ENCODE results near the gene SLCO3A1.

SLCO3A1 gene

DNA sequence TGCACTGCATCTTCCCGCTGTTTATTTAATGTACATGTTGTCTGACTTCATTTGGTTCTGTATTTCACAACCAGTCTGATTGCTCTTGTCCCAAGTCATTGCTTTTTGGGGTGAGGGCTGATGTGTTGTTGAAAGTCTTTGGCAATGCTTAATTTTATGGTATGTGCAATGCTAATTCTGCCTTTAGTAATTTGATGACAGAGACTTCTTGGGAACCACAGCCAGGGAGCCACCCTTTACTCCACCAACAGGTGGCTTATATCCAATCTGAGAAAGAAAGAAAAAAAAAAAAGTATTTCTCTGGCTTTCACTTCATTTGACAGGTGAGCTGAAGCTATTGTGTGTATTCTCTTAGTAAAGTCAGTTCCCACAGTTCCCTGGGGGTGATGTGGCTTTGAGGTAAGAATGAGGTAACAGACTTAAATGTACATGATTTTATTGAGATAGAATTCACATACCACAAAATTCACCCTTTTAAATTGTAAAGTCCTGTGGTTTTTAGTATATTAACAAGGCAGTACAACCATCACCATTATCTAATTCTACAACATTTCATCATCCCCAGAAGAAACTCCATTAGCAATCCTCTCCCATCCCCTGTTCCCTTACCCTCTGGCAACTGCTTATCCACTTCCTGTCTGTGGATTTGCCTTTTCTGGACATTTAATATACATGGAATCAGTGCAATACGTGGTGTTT, 97.3 kb downstream of the SLCO3A1 start:
- Histone ChIP-seq H3K27ac (ENCODE audit: low read length) (no peak overlapping the region), H2AFZ (ENCODE audit: low read depth, low read length) (no peak overlapping the region), H3K4me2 (ENCODE audit: low read length) (no peak overlapping the region), H3K9me3 (ENCODE audit: insufficient read depth, low read length) (no peaks in the 10 kb centered on the region), H3K79me2 (ENCODE audit: low read length) (no peaks in the 10 kb centered on the region), H3K36me3 (replicated peaks; ENCODE audit: low read depth, low read length) (no peaks in the 10 kb centered on the region), H3K4me3 (ENCODE audit: low read length) (no peak overlapping the region), H3K27me3 (ENCODE audit: low read depth, low read length) (peaks cover 13% of the 10 kb centered on the region), H3K4me1 (ENCODE audit: low read length) (no peaks in the 10 kb centered on the region), H4K20me1 (ENCODE audit: insufficient read depth, low read length) (no peaks in the 10 kb centered on the region), H3K9ac (ENCODE audit: low read length) (no peak overlapping the region)
- TF ChIP-seq, protein P1, sequence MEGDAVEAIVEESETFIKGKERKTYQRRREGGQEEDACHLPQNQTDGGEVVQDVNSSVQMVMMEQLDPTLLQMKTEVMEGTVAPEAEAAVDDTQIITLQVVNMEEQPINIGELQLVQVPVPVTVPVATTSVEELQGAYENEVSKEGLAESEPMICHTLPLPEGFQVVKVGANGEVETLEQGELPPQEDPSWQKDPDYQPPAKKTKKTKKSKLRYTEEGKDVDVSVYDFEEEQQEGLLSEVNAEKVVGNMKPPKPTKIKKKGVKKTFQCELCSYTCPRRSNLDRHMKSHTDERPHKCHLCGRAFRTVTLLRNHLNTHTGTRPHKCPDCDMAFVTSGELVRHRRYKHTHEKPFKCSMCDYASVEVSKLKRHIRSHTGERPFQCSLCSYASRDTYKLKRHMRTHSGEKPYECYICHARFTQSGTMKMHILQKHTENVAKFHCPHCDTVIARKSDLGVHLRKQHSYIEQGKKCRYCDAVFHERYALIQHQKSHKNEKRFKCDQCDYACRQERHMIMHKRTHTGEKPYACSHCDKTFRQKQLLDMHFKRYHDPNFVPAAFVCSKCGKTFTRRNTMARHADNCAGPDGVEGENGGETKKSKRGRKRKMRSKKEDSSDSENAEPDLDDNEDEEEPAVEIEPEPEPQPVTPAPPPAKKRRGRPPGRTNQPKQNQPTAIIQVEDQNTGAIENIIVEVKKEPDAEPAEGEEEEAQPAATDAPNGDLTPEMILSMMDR (IDR thresholded peaks at IDR 0.05; ENCODE audit: low read depth, low read length) = no peak
- TF ChIP-seq EZH2phosphoT487 (IDR thresholded peaks at IDR 0.05; ENCODE audit: low read depth) = no peak

DNA sequence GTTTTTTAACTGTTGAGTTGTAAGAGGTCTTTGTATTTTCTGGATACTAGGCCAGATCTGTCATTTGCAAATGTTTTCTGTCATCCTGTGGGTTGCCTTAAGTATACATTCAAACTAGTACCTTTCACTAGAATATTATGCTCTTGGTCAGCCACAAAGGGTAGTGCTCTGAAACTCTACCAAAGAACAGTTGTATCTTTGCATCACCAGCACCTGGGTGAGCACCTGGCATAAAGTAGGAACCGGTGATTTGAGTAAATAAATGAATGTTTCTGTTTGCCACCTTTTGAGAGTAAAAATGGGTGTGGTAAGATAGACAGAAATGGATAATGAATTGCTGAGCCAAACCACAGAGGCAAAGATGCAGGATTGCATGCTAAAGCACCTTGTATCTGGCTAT, 98.7 kb downstream of the SLCO3A1 start:
- no peaks in the 10 kb centered on the region for H3K79me2 ChIP-seq (ENCODE audit: low read length)
- H3K9ac ChIP-seq (ENCODE audit: low read length) = no peak overlapping the region
- peaks cover 13% of the 10 kb centered on the region for H3K27me3 ChIP-seq (ENCODE audit: low read depth, low read length)
- no peaks in the 10 kb centered on the region for H3K4me1 ChIP-seq (ENCODE audit: low read length)
- no peaks in the 10 kb centered on the region for H4K20me1 ChIP-seq (ENCODE audit: insufficient read depth, low read length)
- H3K36me3 ChIP-seq (replicated peaks; ENCODE audit: low read depth, low read length) = no peaks in the 10 kb centered on the region
- H3K4me2 ChIP-seq (ENCODE audit: low read length) = no peak overlapping the region
- no peak overlapping the region for H3K4me3 ChIP-seq (ENCODE audit: low read length)
- no peak overlapping the region for H2AFZ ChIP-seq (ENCODE audit: low read depth, low read length)
- no peak overlapping the region for H3K27ac ChIP-seq (ENCODE audit: low read length)
- H3K9me3 ChIP-seq (ENCODE audit: insufficient read depth, low read length) = no peaks in the 10 kb centered on the region
- TF ChIP-seq, protein P1 (IDR thresholded peaks at IDR 0.05; ENCODE audit: low read depth, low read length) = no peak
- no peak for TF ChIP-seq EZH2phosphoT487 (IDR thresholded peaks at IDR 0.05; ENCODE audit: low read depth)

DNA sequence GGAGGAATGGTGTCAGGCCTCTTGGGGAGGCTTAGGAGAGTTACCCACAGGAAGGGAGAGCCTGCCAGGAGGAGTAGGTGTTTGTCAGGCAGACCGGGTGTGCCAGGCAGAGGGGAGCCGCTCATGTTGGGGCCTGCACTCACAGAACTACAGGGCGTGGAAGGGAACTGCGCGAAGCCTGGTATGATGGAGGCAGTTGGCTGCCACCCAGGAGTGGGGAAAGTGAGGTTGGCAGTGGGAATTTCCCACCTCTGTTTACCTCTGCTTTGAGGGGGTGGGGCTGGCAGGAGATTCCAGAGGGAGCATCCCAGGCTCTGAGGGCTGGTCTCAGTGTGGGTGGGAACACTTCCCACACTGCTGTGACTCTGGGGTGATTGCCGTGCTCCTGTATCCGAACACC, 99.9 kb downstream of the SLCO3A1 start:
- no peak for TF ChIP-seq EZH2phosphoT487 (IDR thresholded peaks at IDR 0.05; ENCODE audit: low read depth)
- TF ChIP-seq, protein P1 (IDR thresholded peaks at IDR 0.05; ENCODE audit: low read depth, low read length) = no peak
- Histone ChIP-seq H3K27me3 (ENCODE audit: low read depth, low read length) (0 out of 2 replicates have a peak, but pooled peaks cover 4% of the 10 kb centered on the region), H3K4me2 (ENCODE audit: low read length) (no peak overlapping the region), H2AFZ (ENCODE audit: low read depth, low read length) (no peak overlapping the region), H3K9me3 (ENCODE audit: insufficient read depth, low read length) (no peaks in the 10 kb centered on the region), H3K27ac (ENCODE audit: low read length) (no peak overlapping the region), H3K36me3 (replicated peaks; ENCODE audit: low read depth, low read length) (no peaks in the 10 kb centered on the region), H3K9ac (ENCODE audit: low read length) (no peak overlapping the region), H4K20me1 (ENCODE audit: insufficient read depth, low read length) (no peaks in the 10 kb centered on the region), H3K79me2 (ENCODE audit: low read length) (no peaks in the 10 kb centered on the region), H3K4me1 (ENCODE audit: low read length) (no peaks in the 10 kb centered on the region), H3K4me3 (ENCODE audit: low read length) (no peak overlapping the region)

DNA sequence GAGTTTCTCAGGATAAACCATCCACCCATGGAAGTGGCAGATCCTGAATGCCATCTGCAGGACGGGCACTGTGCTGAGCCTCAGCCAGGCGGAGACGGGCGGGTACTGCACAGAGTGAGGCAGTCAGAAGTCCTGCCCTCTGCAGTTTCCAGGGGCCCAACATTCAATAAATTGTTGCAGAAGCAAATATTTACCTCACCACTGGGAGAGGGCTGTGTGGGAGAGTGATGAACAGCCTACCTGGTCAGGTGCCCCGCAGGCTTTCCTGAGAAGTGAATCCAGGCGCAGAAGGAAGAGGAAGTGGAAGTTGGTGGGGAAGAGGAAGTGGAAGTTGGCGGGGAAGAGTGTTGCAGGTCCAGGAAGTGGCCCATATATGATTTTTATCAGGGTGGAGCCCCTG, 100.8 kb downstream of the SLCO3A1 start:
- no peak overlapping the region for H3K9ac ChIP-seq (ENCODE audit: low read length)
- TF ChIP-seq, protein P1 (IDR thresholded peaks at IDR 0.05; ENCODE audit: low read depth, low read length) = no peak
- TF ChIP-seq EZH2phosphoT487 (IDR thresholded peaks at IDR 0.05; ENCODE audit: low read depth) = no peak
- H3K4me2 ChIP-seq (ENCODE audit: low read length) = no peak overlapping the region
- H4K20me1 ChIP-seq (ENCODE audit: insufficient read depth, low read length) = no peaks in the 10 kb centered on the region
- 0 out of 2 replicates have a peak, but pooled peaks cover 3% of the 10 kb centered on the region for H3K27me3 ChIP-seq (ENCODE audit: low read depth, low read length)
- no peak overlapping the region for H2AFZ ChIP-seq (ENCODE audit: low read depth, low read length)
- H3K79me2 ChIP-seq (ENCODE audit: low read length) = no peaks in the 10 kb centered on the region
- H3K4me3 ChIP-seq (ENCODE audit: low read length) = no peak overlapping the region
- H3K27ac ChIP-seq (ENCODE audit: low read length) = no peak overlapping the region
- no peaks in the 10 kb centered on the region for H3K9me3 ChIP-seq (ENCODE audit: insufficient read depth, low read length)
- no peaks in the 10 kb centered on the region for H3K36me3 ChIP-seq (replicated peaks; ENCODE audit: low read depth, low read length)
- no peaks in the 10 kb centered on the region for H3K4me1 ChIP-seq (ENCODE audit: low read length)
